Measurements from ENCODE around the gene PEX11B.
A peak's percentile ranks its signal among the peaks of the same experiment; 100 is the strongest.

PEX11B gene

DNA sequence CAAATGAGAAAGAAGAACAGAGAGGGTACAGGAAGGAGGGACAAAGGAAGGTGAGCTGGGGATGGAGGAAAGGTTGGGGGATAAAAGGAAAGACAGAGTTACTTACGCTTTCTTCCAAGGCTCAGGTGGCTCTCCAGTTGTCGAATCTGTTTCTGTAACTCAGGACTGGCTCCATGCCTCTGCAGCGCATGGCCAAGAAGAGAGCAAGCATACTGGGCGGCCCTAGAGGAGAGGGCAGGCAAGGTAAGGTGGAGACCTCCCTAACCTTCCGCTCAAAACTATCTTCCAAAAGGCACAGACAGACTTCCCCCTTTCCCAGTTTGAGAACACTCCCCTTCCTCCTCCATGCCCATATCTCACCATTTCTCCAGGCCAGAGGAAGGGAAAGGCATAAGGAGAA is 922 bp downstream of the PEX11B start:
- Histone ChIP-seq H3K9me3 (no peaks in the 10 kb centered on the region), H3K4me3 (peak overlapping the region; percentile 94 to 99), H3K36me3 (peaks cover 28 to 41% (median 30%) of the 10 kb centered on the region in 3 donors), H3K27me3 (no peaks in the 10 kb centered on the region), H3K4me1 (peaks cover 0 to 26% (median 22%) of the 10 kb centered on the region in 4 donors), H3K27ac (peak overlapping the region; percentile 88 to 93)
- TF ChIP-seq, protein P1, sequence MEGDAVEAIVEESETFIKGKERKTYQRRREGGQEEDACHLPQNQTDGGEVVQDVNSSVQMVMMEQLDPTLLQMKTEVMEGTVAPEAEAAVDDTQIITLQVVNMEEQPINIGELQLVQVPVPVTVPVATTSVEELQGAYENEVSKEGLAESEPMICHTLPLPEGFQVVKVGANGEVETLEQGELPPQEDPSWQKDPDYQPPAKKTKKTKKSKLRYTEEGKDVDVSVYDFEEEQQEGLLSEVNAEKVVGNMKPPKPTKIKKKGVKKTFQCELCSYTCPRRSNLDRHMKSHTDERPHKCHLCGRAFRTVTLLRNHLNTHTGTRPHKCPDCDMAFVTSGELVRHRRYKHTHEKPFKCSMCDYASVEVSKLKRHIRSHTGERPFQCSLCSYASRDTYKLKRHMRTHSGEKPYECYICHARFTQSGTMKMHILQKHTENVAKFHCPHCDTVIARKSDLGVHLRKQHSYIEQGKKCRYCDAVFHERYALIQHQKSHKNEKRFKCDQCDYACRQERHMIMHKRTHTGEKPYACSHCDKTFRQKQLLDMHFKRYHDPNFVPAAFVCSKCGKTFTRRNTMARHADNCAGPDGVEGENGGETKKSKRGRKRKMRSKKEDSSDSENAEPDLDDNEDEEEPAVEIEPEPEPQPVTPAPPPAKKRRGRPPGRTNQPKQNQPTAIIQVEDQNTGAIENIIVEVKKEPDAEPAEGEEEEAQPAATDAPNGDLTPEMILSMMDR (IDR thresholded peaks at IDR 0.05), result no peak
- intact Hi-C loops (cut with DNase I; ENCODE audit: low total_unique reads), result loop anchor here (5.0 to 10.0 kb wide), 2 partner anchors 47 to 95 kb away; partner anchors contain the start of genes ANKRD34A and POLR3GL
- DNase-seq, result no peak

DNA sequence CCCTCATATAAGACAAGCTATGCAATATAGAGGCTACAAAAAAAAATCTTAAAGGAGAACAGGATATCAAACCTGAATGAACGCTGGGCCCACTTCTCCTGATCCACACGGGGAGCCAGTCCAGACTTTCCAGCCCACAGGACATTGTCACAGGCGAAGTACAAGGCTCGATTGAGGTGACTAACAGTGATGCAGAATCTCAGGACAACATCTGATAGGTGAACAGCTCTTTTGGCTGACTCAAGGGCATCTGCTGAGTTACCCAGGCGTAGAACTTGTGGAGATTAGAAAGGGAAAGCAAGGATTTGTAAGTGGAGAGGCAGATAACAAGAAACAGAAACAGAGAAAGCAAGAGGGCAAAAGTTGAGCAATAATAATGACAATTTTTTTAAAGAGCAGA is 1.8 kb downstream of the PEX11B start:
- no peaks in the 10 kb centered on the region for H3K9me3 ChIP-seq
- H3K36me3 ChIP-seq, result peaks cover 36 to 46% (median 38%) of the 10 kb centered on the region in 3 donors
- DNase-seq, result no peak
- H3K27ac ChIP-seq, result peak overlapping the region in 1 of 2 donors; percentile 88
- TF ChIP-seq, protein P1 (IDR thresholded peaks at IDR 0.05), result no peak
- intact Hi-C loops (cut with DNase I; ENCODE audit: low total_unique reads), result loop anchor here (5.0 to 10.0 kb wide), 2 partner anchors 48 to 96 kb away; partner anchors contain the start of genes ANKRD34A and POLR3GL
- no peak overlapping the region for H3K4me3 ChIP-seq
- peaks cover 0 to 26% (median 22%) of the 10 kb centered on the region in 4 donors for H3K4me1 ChIP-seq
- no peaks in the 10 kb centered on the region for H3K27me3 ChIP-seq

DNA sequence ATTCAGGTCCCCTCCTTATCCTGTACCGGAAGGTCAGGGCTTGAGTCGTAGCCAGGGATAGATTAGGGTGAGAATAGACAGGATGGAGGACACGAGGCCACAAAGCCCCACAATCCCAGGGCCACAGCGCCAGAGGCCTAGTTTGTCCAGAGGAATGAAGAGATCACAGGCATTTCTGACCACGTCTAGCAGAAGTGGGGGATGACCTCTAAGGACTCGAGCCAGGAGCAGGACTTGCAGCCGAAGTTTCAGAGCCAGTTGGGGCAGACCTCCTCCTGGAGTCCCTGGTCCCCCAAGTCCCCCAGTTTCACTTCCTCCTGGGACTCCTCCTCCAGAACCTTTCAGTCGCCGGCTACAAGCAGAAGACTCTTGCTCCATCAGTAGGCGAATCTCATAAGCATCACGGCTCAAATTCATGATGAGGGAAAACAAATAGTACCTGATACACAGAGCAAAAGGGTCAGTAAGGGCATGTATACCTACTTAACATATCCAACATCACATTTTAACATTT is 6.3 kb downstream of the PEX11B start:
- intact Hi-C loops (cut with DNase I; ENCODE audit: low total_unique reads), result loop anchor here (5.0 to 10.0 kb wide), 2 partner anchors 53 to 65 kb away; partner anchors contain the start of genes ANKRD34A, NUDT17 and POLR3GL
- H3K4me3 ChIP-seq, result no peak overlapping the region
- no peaks in the 10 kb centered on the region for H3K27me3 ChIP-seq
- TF ChIP-seq, protein P1 (IDR thresholded peaks at IDR 0.05), result no peak
- no peak for DNase-seq
- no peaks in the 10 kb centered on the region for H3K9me3 ChIP-seq
- H3K36me3 ChIP-seq, result peaks cover 48 to 55% (median 49%) of the 10 kb centered on the region in 3 donors
- no peak overlapping the region for H3K27ac ChIP-seq
- peaks cover 0 to 33% (median 12%) of the 10 kb centered on the region in 4 donors for H3K4me1 ChIP-seq

DNA sequence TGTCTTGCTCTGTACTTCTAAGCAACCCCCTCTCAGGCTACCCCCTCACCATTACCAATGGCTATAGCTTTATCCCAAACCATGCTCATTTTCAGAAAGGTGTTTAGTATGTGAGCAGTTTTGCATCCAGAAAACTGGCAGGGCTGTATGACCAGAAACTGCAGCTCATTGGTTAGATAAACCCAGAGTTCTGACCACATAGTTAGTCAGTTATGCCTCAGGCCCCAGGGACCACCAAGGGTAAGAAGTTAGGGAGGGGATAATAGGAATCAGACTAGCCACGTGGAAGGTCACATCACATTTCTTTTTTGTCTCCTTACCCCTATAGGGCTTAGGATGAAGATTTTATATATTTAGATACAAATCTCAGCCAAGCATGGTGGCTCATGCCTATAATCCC is 9.9 kb downstream of the PEX11B start:
- TF ChIP-seq, protein P1 (IDR thresholded peaks at IDR 0.05), result no peak
- no peaks in the 10 kb centered on the region for H3K27me3 ChIP-seq
- peak overlapping the region; percentile 53 to 65 for H3K27ac ChIP-seq
- peaks cover 0 to 28% (median 7%) of the 10 kb centered on the region in 4 donors for H3K4me1 ChIP-seq
- intact Hi-C loops (cut with DNase I; ENCODE audit: low total_unique reads), result no loop called here
- no peak for DNase-seq
- no peaks in the 10 kb centered on the region for H3K9me3 ChIP-seq
- peak overlapping the region; percentile 39 to 49 for H3K4me3 ChIP-seq
- peaks cover 25 to 58% (median 30%) of the 10 kb centered on the region in 3 donors for H3K36me3 ChIP-seq

DNA sequence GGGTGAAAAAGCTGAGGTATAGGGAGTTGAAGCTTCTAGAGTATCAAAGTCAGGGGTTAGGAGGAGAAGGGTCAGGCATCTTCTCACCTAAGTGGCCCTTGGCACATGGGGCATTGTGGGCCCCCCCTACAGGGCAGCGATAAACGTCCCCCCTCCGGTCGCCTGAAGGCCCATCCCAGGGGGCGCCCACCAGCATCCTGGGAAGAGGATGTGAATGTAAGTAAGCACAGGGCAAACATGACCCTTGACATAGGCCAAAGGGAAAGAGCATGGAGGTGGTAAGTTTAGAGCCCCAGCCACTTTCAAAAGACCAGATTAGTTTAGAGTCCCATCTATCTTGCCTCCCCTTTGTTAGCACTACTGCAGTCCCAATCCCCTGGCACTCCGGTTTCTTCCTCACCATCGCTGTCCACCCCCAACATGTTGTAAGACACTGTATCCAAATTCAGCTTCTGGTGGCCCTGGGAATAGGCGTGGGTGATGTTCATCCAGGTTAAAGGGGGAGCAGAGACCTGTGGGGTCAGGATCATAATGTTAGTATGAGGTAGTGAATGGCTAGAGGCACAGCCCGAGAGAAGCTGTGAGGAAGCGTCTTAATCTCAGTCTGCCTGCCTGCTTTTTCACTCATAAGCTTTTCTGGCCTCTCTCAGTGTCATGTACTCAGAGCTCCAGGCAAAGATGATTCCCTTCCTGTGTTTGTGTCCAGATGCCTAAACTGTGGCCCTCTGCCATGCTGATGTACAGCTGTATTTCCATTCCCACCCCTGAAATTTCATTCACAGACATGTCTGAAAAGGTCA is 11.4 kb downstream of the PEX11B start:
- no peaks in the 10 kb centered on the region for H3K9me3 ChIP-seq
- TF ChIP-seq, protein P1 (IDR thresholded peaks at IDR 0.05), result no peak
- intact Hi-C loops (cut with DNase I; ENCODE audit: low total_unique reads), result no loop called here
- H3K4me1 ChIP-seq, result peaks cover 0 to 28% (median 7%) of the 10 kb centered on the region in 4 donors
- H3K27ac ChIP-seq, result peak overlapping the region; percentile 37 to 65
- no peak overlapping the region for H3K4me3 ChIP-seq
- no peaks in the 10 kb centered on the region for H3K27me3 ChIP-seq
- peaks cover 15 to 59% (median 23%) of the 10 kb centered on the region in 3 donors for H3K36me3 ChIP-seq
- no peak for DNase-seq
